Sigmoid colon (tissue), 7 donors: ENCODE data around the gene DGCR2. TPM values are rescaled to one million over a fixed set of nuclear protein-coding genes. Genes with fewer than 3 reads are reported as not detected.

Source experiments
- DNase-seq: peaks from one replicate; pipeline ENCODE4 v3.0.0-alpha.2; 2019
- H3K27ac ChIP-seq, 4 donors: fragments of 200-600 bp; sonication (generic); one replicate each; pipeline ENCODE4 v1.5.1; 2016 to 2019; ENCODE audit warnings: mild to moderate bottlenecking in 1 of 4
- H3K27me3 ChIP-seq, 3 donors: fragments of 200-600 bp; sonication (generic); one replicate each; pipeline ENCODE4 v1.5.1; 2019; ENCODE audit warnings: mild to moderate bottlenecking in 1 of 3
- H3K36me3 ChIP-seq, 4 donors: fragments of 200-600 bp; sonication (generic); one replicate each; pipeline ENCODE4 v1.5.1; 2016 to 2019
- H3K4me1 ChIP-seq, 4 donors: fragments of 200-600 bp; sonication (generic); one replicate each; pipeline ENCODE4 v1.5.1; 2017 to 2019
- H3K4me3 ChIP-seq, 4 donors: fragments of 200-600 bp; sonication (generic); one replicate each; pipeline ENCODE4 v1.5.1; 2017 to 2019; ENCODE audit warnings: mild to moderate bottlenecking in 2 of 4, moderate library complexity in 1 of 4
- H3K9me3 ChIP-seq, 4 donors: fragments of 200-600 bp in 3 of 4; sonication (generic) in 3 of 4; one replicate each; pipeline versions ENCODE4 v1.5.1 to v1.6.1; 2013 to 2019
- CTCF ChIP-seq, 4 experiments: fragments of 450-650 bp in 3 of 4; fragments of 200-600 bp in 1 of 4; IDR thresholded peaks; one replicate each; pipeline ENCODE4 v1.5.1; 2016 to 2019; ENCODE audit warnings: antibody characterized with exemption in 4 of 4, mild to moderate bottlenecking in 3 of 4, moderate library complexity in 2 of 4
- EP300 ChIP-seq, 4 donors: sonication (generic); formaldehyde crosslinking; IDR thresholded peaks; one replicate each; pipeline ENCODE4 v1.6.1; 2017; ENCODE audit warnings: antibody characterized with exemption in 4 of 4
- POLR2A ChIP-seq, 2 donors: fragments of 450-650 bp; IDR thresholded peaks; one replicate each; pipeline ENCODE4 v1.6.1; 2016; ENCODE audit warnings: antibody characterized with exemption in 2 of 2, mild to moderate bottlenecking in 2 of 2, moderate library complexity in 2 of 2
- POLR2AphosphoS5 ChIP-seq, 4 donors: sonication (generic); formaldehyde crosslinking; IDR thresholded peaks; one replicate each; pipeline ENCODE4 v1.6.1; 2017; ENCODE audit warnings: antibody characterized with exemption in 4 of 4
- WGBS, 2 donors: extraction: QIAGEN DNeasy Blood & Tissue Kit; methylation state at CpG; one replicate each; pipeline ENCODE4 v1.1.7; 2013; 5-methylcytosine and 5-hydroxymethylcytosine counted together
- intact Hi-C: fragments of 100-400 bp; cut with DNase I; formaldehyde crosslinking; loops from one replicate; pipeline ENCODE4 v1.15.1; 2023
- polyA plus RNA-seq, 3 donors: library from polyadenylated mRNA; stranded (reverse); fragments of 200-250 nt; gene quantifications; one replicate each; pipeline ENCODE4 v1.2.3, GENCODE V29; 2013
- total RNA-seq, 4 donors: library from RNA; depleted of rRNA; stranded (reverse); fragments of >200 nt; gene quantifications; one replicate each; pipeline ENCODE4 v1.1.0, GENCODE V29; 2016
- donor health status: healthy with polysubstance abuse.
- donor health status: Bipolar disorder and iron deficiency.
- donor health status: healthy.

The DGCR2 gene
- total and polyA plus RNA-seq, 7 donors, result 7.2 to 68.7 (median 31.5) TPM

- Histone ChIP-seq H3K4me1 (peaks cover 0 to 7% (median 0%) of the 10 kb centered on the region in 4 donors), H3K27ac (no peak overlapping the region)
- TF ChIP-seq POLR2AphosphoS5 (IDR thresholded peaks at IDR 0.05), result no peak
- no peak for TF ChIP-seq POLR2A (IDR thresholded peaks at IDR 0.05)
- TF ChIP-seq EP300 (IDR thresholded peaks at IDR 0.05), result no peak
- no peak for TF ChIP-seq CTCF (IDR thresholded peaks at IDR 0.05)
Observed at GRCh38 chr22:19090586-19091127, 31.6 kb downstream of the DGCR2 start.

GRCh38 chr22:19090183-19090582, 32.0 kb downstream of the DGCR2 start:
- intact Hi-C loops, result no loop called here
- no peaks in the 10 kb centered on the region for H3K27me3 ChIP-seq
- H3K27ac ChIP-seq, result no peak overlapping the region
- TF ChIP-seq CTCF (IDR thresholded peaks at IDR 0.05) (no peak), POLR2A (IDR thresholded peaks at IDR 0.05) (no peak), EP300 (IDR thresholded peaks at IDR 0.05) (no peak), POLR2AphosphoS5 (IDR thresholded peaks at IDR 0.05) (no peak)
- H3K4me1 ChIP-seq, result peaks cover 0 to 7% (median 2%) of the 10 kb centered on the region in 4 donors
- peaks cover 0 to 25% (median 6%) of the 10 kb centered on the region in 4 donors for H3K36me3 ChIP-seq
- 86 to 96% methylated on average over 2 of the region's 2 CpGs for WGBS, 2 donors
- no peaks in the 10 kb centered on the region for H3K9me3 ChIP-seq
- no peak for DNase-seq
- no peak overlapping the region for H3K4me3 ChIP-seq

More at GRCh38 chr22:19090586-19091127, 31.6 kb downstream of the DGCR2 start:
- Histone ChIP-seq H3K9me3 (no peaks in the 10 kb centered on the region), H3K27me3 (no peaks in the 10 kb centered on the region), H3K4me3 (no peak overlapping the region), H3K36me3 (peaks cover 0 to 25% (median 6%) of the 10 kb centered on the region in 4 donors)
- WGBS, 2 donors, result 61 to 98% methylated on average over 3 of the region's 3 CpGs
- intact Hi-C loops, result no loop called here
- no peak for DNase-seq

GRCh38 chr22:19088866-19089595, 33.2 kb downstream of the DGCR2 start:
- peaks cover 0 to 25% (median 6%) of the 10 kb centered on the region in 4 donors for H3K36me3 ChIP-seq
- peaks cover 0 to 7% (median 2%) of the 10 kb centered on the region in 4 donors for H3K4me1 ChIP-seq
- no peaks in the 10 kb centered on the region for H3K9me3 ChIP-seq
- TF ChIP-seq CTCF (IDR thresholded peaks at IDR 0.05), result no peak
- no peak for TF ChIP-seq POLR2A (IDR thresholded peaks at IDR 0.05)
- TF ChIP-seq EP300 (IDR thresholded peaks at IDR 0.05), result no peak
- TF ChIP-seq POLR2AphosphoS5 (IDR thresholded peaks at IDR 0.05), result no peak
- no peak overlapping the region for H3K4me3 ChIP-seq
- WGBS, 2 donors, result 97% methylated on average over 14 of the region's 14 CpGs
- no peak overlapping the region for H3K27ac ChIP-seq
- H3K27me3 ChIP-seq, result no peaks in the 10 kb centered on the region
- peak; percentile 60 for DNase-seq
- intact Hi-C loops, result no loop called here

DNA sequence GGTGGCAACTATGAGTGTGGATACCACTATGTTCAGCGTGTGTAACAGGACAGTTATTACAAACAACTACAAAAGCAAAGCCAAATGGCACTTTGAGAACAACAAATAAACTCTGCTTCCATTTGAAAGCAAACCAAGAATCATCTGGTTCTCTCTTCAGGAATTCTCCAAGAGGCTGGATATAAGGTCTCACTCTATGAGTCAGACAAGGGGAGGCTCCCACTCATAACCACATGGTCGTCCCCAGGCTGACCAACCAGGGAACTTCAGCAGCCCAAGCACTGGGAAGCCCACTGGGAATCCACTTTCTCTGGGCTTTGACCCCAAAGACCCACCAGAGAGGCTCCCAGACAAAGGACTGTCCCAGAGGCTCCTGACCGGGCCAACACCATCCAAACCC, 35.3 kb downstream of the DGCR2 start:
- peaks cover 0 to 25% (median 6%) of the 10 kb centered on the region in 4 donors for H3K36me3 ChIP-seq
- no peaks in the 10 kb centered on the region for H3K27me3 ChIP-seq
- no peak overlapping the region for H3K4me3 ChIP-seq
- intact Hi-C loops, result no loop called here
- peak; percentile 30 for DNase-seq
- no peak for TF ChIP-seq CTCF (IDR thresholded peaks at IDR 0.05)
- no peak for TF ChIP-seq POLR2AphosphoS5 (IDR thresholded peaks at IDR 0.05)
- TF ChIP-seq POLR2A (IDR thresholded peaks at IDR 0.05), result no peak
- peaks cover 0 to 7% (median 2%) of the 10 kb centered on the region in 4 donors for H3K4me1 ChIP-seq
- no peak overlapping the region for H3K27ac ChIP-seq
- H3K9me3 ChIP-seq, result no peaks in the 10 kb centered on the region
- WGBS, 2 donors, result 92 to 94% methylated on average over 3 of the region's 3 CpGs
